Mesenchymal stem cell (in vitro differentiated cells and primary cell): Measurements from ENCODE around the gene SAMD4A.
A peak's percentile ranks its signal among the peaks of the same experiment; 100 is the strongest.

Source experiments
- DNase-seq: peaks from one replicate; pipeline ENCODE4 v3.0.0-alpha.2; 2013
- H2AFZ ChIP-seq: one replicate; pipeline ENCODE4 v1.6.1; 2013; ENCODE audit warnings: low read depth, mild to moderate bottlenecking, control low read depth, inconsistent platforms, low read length, moderate library complexity
- H2AK5ac ChIP-seq: 2 replicates; pipeline ENCODE4 v1.6.1; 2013; ENCODE audit warnings: low read length, moderate library complexity, mild to moderate bottlenecking, inconsistent platforms; ENCODE audit not compliant: severe bottlenecking
- H2BK120ac ChIP-seq: one replicate; pipeline ENCODE4 v1.6.1; 2013; ENCODE audit warnings: low read depth, mild to moderate bottlenecking, inconsistent platforms, low read length, moderate library complexity
- H2BK12ac ChIP-seq, 2 experiments: one replicate each; pipeline ENCODE4 v1.6.1; 2013; ENCODE audit warnings: inconsistent platforms in 2 of 2, low read length in 2 of 2, mild to moderate bottlenecking in 2 of 2, moderate library complexity in 2 of 2, control low read depth in 1 of 2
- H2BK15ac ChIP-seq: one replicate; pipeline ENCODE4 v1.6.1; 2013; ENCODE audit warnings: mild to moderate bottlenecking, low read depth, inconsistent platforms; ENCODE audit not compliant: poor library complexity, severe bottlenecking
- H2BK5ac ChIP-seq: 2 replicates; pipeline ENCODE4 v1.6.1; 2013; ENCODE audit warnings: low read depth, mild to moderate bottlenecking, low read length, control low read depth, inconsistent platforms; ENCODE audit not compliant: poor library complexity, severe bottlenecking
- H3K14ac ChIP-seq, 2 experiments: one replicate each; pipeline ENCODE4 v1.6.1; 2013; ENCODE audit warnings: inconsistent platforms in 2 of 2, low read length in 2 of 2, control low read depth in 1 of 2, mild to moderate bottlenecking in 1 of 2, moderate library complexity in 1 of 2
- H3K18ac ChIP-seq, 2 experiments: one replicate each; pipeline ENCODE4 v1.6.1; 2013; ENCODE audit warnings: inconsistent platforms in 2 of 2, low read length in 2 of 2, control low read depth in 1 of 2, low read depth in 1 of 2, mild to moderate bottlenecking in 1 of 2
- H3K23ac ChIP-seq, 2 experiments: one replicate each; pipeline ENCODE4 v1.6.1; 2013; ENCODE audit warnings: inconsistent platforms in 2 of 2, low read length in 2 of 2, mild to moderate bottlenecking in 2 of 2, moderate library complexity in 2 of 2, control low read depth in 1 of 2
- H3K27ac ChIP-seq: 2 replicates; pipeline ENCODE4 v1.5.1; 2013; ENCODE audit warnings: mild to moderate bottlenecking, moderate library complexity, low read length, control low read depth, inconsistent platforms; ENCODE audit not compliant: poor library complexity, severe bottlenecking
- H3K27me3 ChIP-seq, 2 experiments: 2 replicates each; pipeline versions ENCODE4 v1.6.1 to v1.7.0; 2013; ENCODE audit warnings: low read length in 2 of 2, mild to moderate bottlenecking in 2 of 2, moderate library complexity in 2 of 2, control low read depth in 1 of 2, inconsistent platforms in 1 of 2; ENCODE audit not compliant: control insufficient read depth in 1 of 2, insufficient read depth in 1 of 2
- H3K36me3 ChIP-seq, 2 experiments: 2 replicates each; pipeline versions ENCODE4 v1.6.1 to v1.7.0; 2013; ENCODE audit warnings: low read length in 2 of 2, control low read depth in 1 of 2, inconsistent platforms in 1 of 2, low read depth in 1 of 2, mild to moderate bottlenecking in 1 of 2; ENCODE audit not compliant: insufficient read depth in 2 of 2, control insufficient read depth in 1 of 2
- H3K4ac ChIP-seq, 2 experiments: one replicate each; pipeline ENCODE4 v1.6.1; 2013; ENCODE audit warnings: inconsistent platforms in 2 of 2, low read length in 2 of 2, mild to moderate bottlenecking in 2 of 2, moderate library complexity in 2 of 2, control low read depth in 1 of 2, low read depth in 1 of 2
- H3K4me1 ChIP-seq: 2 replicates; pipeline ENCODE4 v1.6.1; 2013; ENCODE audit warnings: low read depth, low read length, control low read depth; ENCODE audit not compliant: control insufficient read depth, insufficient read depth
- H3K4me2 ChIP-seq: 2 replicates; pipeline ENCODE4 v1.6.1; 2013; ENCODE audit warnings: low read length, mild to moderate bottlenecking, inconsistent platforms; ENCODE audit not compliant: poor library complexity, severe bottlenecking
- H3K4me3 ChIP-seq, 2 experiments: 2 replicates each; pipeline versions ENCODE4 v1.5.1 to v1.7.0; 2013; ENCODE audit warnings: low read length in 2 of 2, mild to moderate bottlenecking in 2 of 2, control low read depth in 1 of 2, low read depth in 1 of 2; ENCODE audit not compliant: insufficient read depth in 1 of 2
- H3K79me1 ChIP-seq: replicated peaks from 2 replicates; pipeline ENCODE4 v1.6.1; 2013; ENCODE audit warnings: mild to moderate bottlenecking, control low read depth, low read length, inconsistent platforms; ENCODE audit not compliant: poor library complexity, severe bottlenecking
- H3K9ac ChIP-seq: 2 replicates; pipeline ENCODE4 v1.7.0; 2013; ENCODE audit warnings: mild to moderate bottlenecking, low read length, moderate library complexity
- H3K9me3 ChIP-seq: 2 replicates; pipeline ENCODE4 v1.7.0; 2013; ENCODE audit warnings: mild to moderate bottlenecking, low read length; ENCODE audit not compliant: control insufficient read depth
- H4K8ac ChIP-seq: one replicate; pipeline ENCODE4 v1.6.1; 2013; ENCODE audit warnings: inconsistent platforms, mild to moderate bottlenecking, low read length, moderate library complexity
- H4K91ac ChIP-seq: one replicate; pipeline ENCODE4 v1.6.1; 2013; ENCODE audit warnings: mild to moderate bottlenecking, low read length, inconsistent platforms
- WGBS: methylation state at CpG from one replicate; pipeline ENCODE4 v1.1.7; 2013; ENCODE audit warnings: mixed read lengths; 5-methylcytosine and 5-hydroxymethylcytosine counted together

Gene SAMD4A

GRCh38 chr14:54629183-54629582 lies 62.3 kb downstream of the SAMD4A start:
- H2BK5ac ChIP-seq = no peak overlapping the region
- H2AK5ac ChIP-seq = no peak overlapping the region
- peak overlapping the region in 1 of 2 experiments; percentile 5 for H3K4ac ChIP-seq
- no peak overlapping the region for H3K4me3 ChIP-seq
- H2BK12ac ChIP-seq = peak overlapping the region in 1 of 2 experiments; percentile 40
- no peak overlapping the region for H3K9ac ChIP-seq
- no peaks in the 10 kb centered on the region for H3K9me3 ChIP-seq
- WGBS = 89% methylated on average over 2 of the region's 3 CpGs
- DNase-seq = no peak
- no peak overlapping the region for H2BK15ac ChIP-seq
- H3K23ac ChIP-seq = no peak overlapping the region
- H3K14ac ChIP-seq = peak overlapping the region in 1 of 2 experiments; percentile 33
- H3K4me2 ChIP-seq = no peak overlapping the region
- no peak overlapping the region for H4K91ac ChIP-seq
- H3K36me3 ChIP-seq = peaks cover 0 to 5% of the 10 kb centered on the region in 2 experiments
- peak overlapping the region in 1 of 2 experiments; percentile 54 for H3K18ac ChIP-seq
- peaks cover 22% of the 10 kb centered on the region for H3K79me1 ChIP-seq
- no peak overlapping the region for H2AFZ ChIP-seq
- H2BK120ac ChIP-seq = no peak overlapping the region
- no peaks in the 10 kb centered on the region for H3K27me3 ChIP-seq
- peak overlapping the region; percentile 67 for H4K8ac ChIP-seq
- H3K27ac ChIP-seq = no peak overlapping the region
- peaks cover 7% of the 10 kb centered on the region for H3K4me1 ChIP-seq

- no peak overlapping the region for H3K14ac ChIP-seq
- no peak overlapping the region for H2BK5ac ChIP-seq
- no peaks in the 10 kb centered on the region for H3K27me3 ChIP-seq
- no peak overlapping the region for H2BK120ac ChIP-seq
- DNase-seq = no peak
- no peak overlapping the region for H3K9ac ChIP-seq
- no peak overlapping the region for H3K18ac ChIP-seq
- no peak overlapping the region for H2BK12ac ChIP-seq
- no peak overlapping the region for H4K91ac ChIP-seq
- no peak overlapping the region for H2AFZ ChIP-seq
- no peak overlapping the region for H2AK5ac ChIP-seq
- WGBS = no CpG with 5 or more reads among the region's 3 CpGs
- no peak overlapping the region for H3K4me3 ChIP-seq
- no peak overlapping the region for H3K23ac ChIP-seq
- H3K9me3 ChIP-seq = no peaks in the 10 kb centered on the region
- H3K36me3 ChIP-seq = peaks cover 0 to 5% of the 10 kb centered on the region in 2 experiments
- H3K27ac ChIP-seq = no peak overlapping the region
- H2BK15ac ChIP-seq = no peak overlapping the region
- H3K4me1 ChIP-seq = peaks cover 7% of the 10 kb centered on the region
- H3K79me1 ChIP-seq = peaks cover 25% of the 10 kb centered on the region
- no peak overlapping the region for H3K4me2 ChIP-seq
- no peak overlapping the region for H3K4ac ChIP-seq
- no peak overlapping the region for H4K8ac ChIP-seq
Observed at GRCh38 chr14:54629635-54630360, 62.9 kb downstream of the SAMD4A start.

GRCh38 chr14:54631016-54631415 lies 64.1 kb downstream of the SAMD4A start:
- Histone ChIP-seq H3K4me2 (no peak overlapping the region), H3K27me3 (no peaks in the 10 kb centered on the region), H3K4me3 (no peak overlapping the region), H3K79me1 (peaks cover 27% of the 10 kb centered on the region), H3K36me3 (peaks cover 0 to 5% of the 10 kb centered on the region in 2 experiments), H3K18ac (peak overlapping the region in 1 of 2 experiments; percentile 64), H3K9me3 (no peaks in the 10 kb centered on the region), H3K23ac (no peak overlapping the region), H3K14ac (no peak overlapping the region), H2BK120ac (no peak overlapping the region), H2BK5ac (no peak overlapping the region), H2AFZ (no peak overlapping the region), H3K27ac (no peak overlapping the region), H3K4ac (no peak overlapping the region), H4K91ac (no peak overlapping the region), H4K8ac (no peak overlapping the region), H2BK15ac (no peak overlapping the region), H3K9ac (no peak overlapping the region), H3K4me1 (peaks cover 5% of the 10 kb centered on the region), H2AK5ac (peak overlapping the region; percentile 13), H2BK12ac (peak overlapping the region; percentile 54 to 63)
- 50% methylated on average over 1 of the region's 1 CpG for WGBS
- DNase-seq = no peak

- H4K8ac ChIP-seq = no peak overlapping the region
- no peak overlapping the region for H2BK12ac ChIP-seq
- no peak overlapping the region for H4K91ac ChIP-seq
- H3K79me1 ChIP-seq = peaks cover 24% of the 10 kb centered on the region
- no peak for DNase-seq
- H3K9me3 ChIP-seq = no peaks in the 10 kb centered on the region
- no CpG with 5 or more reads among the region's 1 CpG for WGBS
- H3K4me2 ChIP-seq = no peak overlapping the region
- no peak overlapping the region for H2BK5ac ChIP-seq
- no peaks in the 10 kb centered on the region for H3K27me3 ChIP-seq
- no peak overlapping the region for H2AFZ ChIP-seq
- H2BK15ac ChIP-seq = no peak overlapping the region
- H3K18ac ChIP-seq = no peak overlapping the region
- H3K4me1 ChIP-seq = peaks cover 3% of the 10 kb centered on the region
- H3K27ac ChIP-seq = no peak overlapping the region
- no peak overlapping the region for H2AK5ac ChIP-seq
- no peak overlapping the region for H3K4me3 ChIP-seq
- H3K9ac ChIP-seq = no peak overlapping the region
- no peak overlapping the region for H3K23ac ChIP-seq
- H3K36me3 ChIP-seq = peaks cover 0 to 5% of the 10 kb centered on the region in 2 experiments
- no peak overlapping the region for H3K14ac ChIP-seq
- H2BK120ac ChIP-seq = no peak overlapping the region
- H3K4ac ChIP-seq = no peak overlapping the region
Observed at GRCh38 chr14:54632452-54632851, 65.5 kb downstream of the SAMD4A start.
